IPS DF 4.7 (cell line): ENCODE results near the gene HFM1.
"Not testable (repeated sequence)": the region's sequence is repeated elsewhere in the genome, so short reads cannot be mapped to it uniquely, and the experiment has no call there.

Experiments used
- DNase-seq: peaks from one replicate; pipeline ENCODE4 v3.0.0-alpha.2; 2013; ENCODE audit warnings: low spot score; ENCODE audit errors: extremely low read depth

The HFM1 gene, protein sequence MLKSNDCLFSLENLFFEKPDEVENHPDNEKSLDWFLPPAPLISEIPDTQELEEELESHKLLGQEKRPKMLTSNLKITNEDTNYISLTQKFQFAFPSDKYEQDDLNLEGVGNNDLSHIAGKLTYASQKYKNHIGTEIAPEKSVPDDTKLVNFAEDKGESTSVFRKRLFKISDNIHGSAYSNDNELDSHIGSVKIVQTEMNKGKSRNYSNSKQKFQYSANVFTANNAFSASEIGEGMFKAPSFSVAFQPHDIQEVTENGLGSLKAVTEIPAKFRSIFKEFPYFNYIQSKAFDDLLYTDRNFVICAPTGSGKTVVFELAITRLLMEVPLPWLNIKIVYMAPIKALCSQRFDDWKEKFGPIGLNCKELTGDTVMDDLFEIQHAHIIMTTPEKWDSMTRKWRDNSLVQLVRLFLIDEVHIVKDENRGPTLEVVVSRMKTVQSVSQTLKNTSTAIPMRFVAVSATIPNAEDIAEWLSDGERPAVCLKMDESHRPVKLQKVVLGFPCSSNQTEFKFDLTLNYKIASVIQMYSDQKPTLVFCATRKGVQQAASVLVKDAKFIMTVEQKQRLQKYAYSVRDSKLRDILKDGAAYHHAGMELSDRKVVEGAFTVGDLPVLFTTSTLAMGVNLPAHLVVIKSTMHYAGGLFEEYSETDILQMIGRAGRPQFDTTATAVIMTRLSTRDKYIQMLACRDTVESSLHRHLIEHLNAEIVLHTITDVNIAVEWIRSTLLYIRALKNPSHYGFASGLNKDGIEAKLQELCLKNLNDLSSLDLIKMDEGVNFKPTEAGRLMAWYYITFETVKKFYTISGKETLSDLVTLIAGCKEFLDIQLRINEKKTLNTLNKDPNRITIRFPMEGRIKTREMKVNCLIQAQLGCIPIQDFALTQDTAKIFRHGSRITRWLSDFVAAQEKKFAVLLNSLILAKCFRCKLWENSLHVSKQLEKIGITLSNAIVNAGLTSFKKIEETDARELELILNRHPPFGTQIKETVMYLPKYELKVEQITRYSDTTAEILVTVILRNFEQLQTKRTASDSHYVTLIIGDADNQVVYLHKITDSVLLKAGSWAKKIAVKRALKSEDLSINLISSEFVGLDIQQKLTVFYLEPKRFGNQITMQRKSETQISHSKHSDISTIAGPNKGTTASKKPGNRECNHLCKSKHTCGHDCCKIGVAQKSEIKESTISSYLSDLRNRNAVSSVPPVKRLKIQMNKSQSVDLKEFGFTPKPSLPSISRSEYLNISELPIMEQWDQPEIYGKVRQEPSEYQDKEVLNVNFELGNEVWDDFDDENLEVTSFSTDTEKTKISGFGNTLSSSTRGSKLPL (N-terminal part only)

DNA sequence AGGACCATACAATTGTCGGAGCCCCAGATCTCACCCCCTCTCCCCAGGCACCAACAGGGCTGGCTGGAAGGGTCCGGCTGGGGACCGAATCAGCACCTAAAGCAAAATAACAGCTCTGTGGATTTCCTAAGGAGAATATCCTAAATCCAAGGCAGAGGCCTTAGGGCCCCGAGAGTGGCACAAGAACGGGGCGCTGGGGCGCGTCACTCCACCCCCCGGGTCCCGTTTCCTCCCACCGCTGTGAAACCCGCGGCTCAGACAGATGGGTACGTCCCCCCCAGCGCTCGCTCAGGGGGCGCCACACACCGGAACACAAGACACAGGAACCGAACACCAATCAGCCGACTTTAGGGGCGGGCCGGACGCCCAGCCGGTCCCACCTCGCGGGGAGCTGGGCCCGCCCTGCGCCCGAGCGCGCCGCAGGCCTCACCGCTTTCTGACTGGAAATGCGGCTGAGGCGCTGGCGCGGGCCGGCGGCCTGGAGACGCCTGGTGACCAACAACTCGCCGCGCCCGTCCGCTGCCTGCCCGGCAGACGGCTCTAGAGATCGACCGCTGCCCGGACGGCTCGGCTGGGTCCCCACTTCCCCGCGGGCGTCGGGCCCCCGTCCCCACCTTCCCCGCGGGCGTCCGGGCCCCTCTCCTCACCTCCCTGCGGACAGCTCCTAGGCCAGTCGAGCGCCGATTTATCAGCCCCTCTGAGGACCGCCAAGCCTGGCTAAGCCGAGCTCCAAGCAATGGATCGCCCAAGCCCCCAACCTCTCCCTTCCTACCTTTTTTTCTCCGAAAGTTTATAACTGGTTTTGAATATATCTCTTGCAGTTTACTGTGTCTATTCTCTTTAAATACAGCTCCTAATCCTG is at the start of gene HFM1:
HFM1 (minus strand) TSS at position 687 of the 862 bp plus-strand sequence. CDS start 3,755 bp downstream, outside the sequence.
- no peak for DNase-seq

DNA sequence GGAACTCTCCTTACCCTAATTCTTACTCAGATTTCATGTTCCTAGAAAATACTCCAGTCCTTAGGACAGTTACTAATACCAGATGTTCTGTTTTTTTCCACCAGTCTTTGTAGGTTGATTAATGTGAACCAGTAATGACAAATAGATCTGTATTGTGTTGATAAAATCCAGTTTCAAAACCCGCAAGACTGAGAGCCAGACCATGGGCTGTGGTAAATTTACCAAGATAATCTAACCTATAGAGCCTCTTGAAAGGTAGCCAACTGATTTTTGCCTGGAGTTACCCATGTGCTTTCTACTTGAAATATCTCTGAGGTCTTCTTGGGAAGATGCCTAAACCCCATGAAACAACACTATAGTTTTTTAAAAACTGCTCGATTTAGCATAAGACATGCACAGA is 49.5 kb upstream of the HFM1 start:
- DNase-seq: no peak

DNA sequence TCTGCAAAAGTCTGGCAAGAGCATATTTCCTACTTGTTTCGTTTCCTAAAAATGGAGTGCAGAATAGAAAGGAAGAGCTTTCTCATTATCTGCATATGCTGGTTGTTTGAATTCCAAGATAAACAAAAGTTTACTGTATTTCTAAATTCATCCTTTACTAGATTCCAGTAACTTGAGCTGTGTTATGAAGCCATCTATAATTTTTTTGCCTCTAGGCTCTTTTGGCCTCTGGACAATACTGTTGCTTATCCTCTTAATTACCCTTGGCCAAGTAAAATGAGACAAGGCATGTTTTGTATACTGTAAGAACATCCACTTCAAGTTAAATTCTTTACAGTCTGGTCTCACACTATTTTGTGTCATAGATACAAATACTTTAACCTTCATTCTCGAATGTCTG is 45.6 kb upstream of the HFM1 start:
- no peak for DNase-seq

DNA sequence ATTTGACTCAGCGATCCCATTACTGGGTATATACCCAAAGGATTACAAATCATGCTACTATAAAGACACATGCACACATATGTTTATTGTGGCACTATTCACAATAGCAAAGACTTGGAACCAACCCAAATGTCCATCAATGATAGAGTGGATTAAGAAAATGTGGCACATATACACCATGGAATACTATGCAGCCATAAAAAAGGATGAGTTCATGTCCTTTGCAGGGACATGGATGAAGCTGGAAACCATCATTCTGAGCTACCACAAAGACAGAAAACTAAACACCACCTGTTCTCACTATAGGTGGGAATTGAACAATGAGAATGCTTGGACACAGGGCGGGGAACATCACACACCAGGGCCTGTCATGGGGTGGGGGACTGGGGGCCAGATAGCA is 43.1 kb upstream of the HFM1 start:
- not testable (repeated sequence) for DNase-seq

DNA sequence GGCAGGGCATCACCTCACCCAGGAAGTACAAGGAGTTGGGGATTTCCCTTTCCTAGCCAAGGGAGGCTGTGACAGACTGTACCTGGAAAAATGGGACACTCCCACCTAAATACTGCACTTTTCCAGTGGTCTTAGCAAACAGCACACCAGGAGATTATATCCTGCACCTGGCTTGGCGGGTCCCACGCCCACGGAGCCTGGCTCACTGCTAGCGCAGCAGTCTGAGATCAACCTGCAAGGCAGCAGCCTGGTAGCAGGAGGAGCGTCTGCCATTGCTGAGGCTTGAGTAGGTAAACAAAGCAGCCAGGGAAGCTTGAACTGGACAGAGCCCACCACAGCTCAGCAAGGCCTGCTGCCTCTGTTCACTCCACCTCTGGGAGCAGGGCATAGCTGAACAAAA is 37.3 kb upstream of the HFM1 start:
- DNase-seq: not testable (repeated sequence)

DNA sequence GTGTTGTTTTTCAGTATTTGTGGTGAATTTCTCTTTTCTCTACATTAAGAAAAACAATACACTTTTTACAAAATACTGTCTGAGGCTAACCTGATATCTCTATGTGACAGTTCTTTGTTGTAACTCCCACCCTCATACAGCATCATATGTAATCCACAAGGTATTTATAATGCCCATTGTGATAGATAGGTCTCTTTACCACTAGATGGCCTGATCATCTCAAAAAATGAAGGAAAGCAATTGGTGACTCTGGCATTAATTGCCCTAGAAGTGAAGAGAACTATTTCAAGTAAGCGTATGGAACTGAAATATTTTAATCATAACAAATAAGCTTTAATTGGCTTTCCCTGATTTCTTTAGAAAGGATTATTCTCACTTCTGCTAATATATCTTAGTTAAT is 36.2 kb upstream of the HFM1 start:
- no peak for DNase-seq

DNA sequence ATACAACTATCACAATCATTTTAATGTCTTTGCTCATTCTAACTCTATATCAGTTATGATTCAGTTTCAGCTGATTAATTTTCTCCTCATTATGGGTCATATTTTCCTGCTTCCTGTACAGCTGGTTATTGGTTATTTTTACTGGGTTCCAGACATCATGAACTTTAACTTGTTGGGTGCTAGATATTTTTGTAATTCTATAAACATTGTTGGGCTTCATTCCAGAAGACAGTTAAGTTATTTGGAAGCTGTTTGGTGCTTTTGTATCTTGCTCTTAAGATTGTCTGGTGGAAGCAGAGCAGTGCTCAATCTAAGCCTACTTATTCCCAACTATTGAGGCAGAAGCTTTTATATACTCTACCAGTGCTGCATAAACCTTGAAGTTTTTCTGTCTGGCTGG is 34.4 kb upstream of the HFM1 start:
- DNase-seq: no peak

DNA sequence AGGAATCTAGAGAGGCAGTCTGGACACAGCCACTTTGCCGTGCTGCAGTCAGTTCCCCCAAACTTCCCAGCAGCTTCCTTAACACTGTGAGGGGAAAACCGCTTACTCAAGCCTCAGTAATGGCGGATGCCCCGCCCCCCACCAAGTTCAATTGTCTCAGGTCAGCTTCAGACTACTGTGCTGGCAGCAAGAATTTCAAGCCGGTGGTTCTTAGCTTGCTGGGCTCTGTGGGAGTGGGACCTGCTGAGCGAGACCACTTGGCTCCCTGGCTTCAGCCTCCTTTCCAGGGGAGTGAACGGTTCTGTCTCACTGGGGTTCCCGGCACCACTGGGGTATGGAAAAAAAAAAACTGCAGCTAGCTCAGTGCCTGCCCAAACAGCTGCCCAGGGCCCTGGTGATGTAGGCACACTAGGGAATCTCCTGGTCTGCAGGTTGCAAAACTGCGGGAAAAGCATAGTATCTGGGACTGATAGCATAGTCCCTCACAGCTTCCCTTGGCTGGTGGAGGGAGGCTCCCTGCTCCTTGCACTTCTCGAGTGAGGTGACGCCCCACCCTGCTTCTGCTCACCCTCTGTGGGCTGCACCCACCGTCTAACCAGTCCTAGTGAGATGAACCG is 23.7 kb upstream of the HFM1 start:
- DNase-seq: no peak

DNA sequence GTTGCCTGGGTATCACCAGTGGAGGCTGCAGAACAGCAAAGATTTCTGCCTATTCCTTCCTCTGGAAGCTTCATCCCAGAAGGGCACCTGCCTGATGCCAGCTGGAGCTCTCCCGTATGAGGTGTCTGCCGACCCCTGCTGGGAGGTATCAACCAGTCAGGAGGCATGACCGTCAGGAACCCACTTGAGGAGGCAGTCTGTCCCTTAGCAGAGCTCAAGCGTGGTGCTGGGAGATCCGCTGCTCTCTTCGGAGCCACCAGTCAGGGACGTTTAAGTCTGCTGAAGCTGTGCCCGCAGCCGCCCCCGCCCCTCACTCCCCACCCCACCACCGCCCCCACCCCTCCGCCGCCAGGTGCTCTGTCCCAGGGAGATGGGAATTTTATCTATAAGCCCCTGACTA is 23.1 kb upstream of the HFM1 start:
- DNase-seq: no peak

DNA sequence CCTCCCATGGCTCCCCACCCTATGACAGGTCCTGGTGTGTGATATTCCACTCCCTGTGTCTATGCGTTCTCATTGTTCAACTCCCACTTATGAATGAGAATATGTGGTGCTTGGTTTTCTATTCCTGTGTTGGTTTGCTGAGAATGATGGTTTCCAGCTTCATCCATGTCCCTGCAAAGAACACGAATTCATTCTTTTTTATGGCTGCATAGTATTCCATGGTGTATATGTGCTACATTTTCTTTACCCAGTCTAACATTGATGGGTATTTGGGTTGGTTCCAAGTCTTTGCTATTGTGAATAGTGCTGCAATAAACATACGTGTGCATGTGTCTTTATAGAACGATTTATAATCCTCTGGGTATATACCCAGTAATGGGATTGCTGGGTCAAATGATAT is 17.9 kb upstream of the HFM1 start:
- not testable (repeated sequence) for DNase-seq

DNA sequence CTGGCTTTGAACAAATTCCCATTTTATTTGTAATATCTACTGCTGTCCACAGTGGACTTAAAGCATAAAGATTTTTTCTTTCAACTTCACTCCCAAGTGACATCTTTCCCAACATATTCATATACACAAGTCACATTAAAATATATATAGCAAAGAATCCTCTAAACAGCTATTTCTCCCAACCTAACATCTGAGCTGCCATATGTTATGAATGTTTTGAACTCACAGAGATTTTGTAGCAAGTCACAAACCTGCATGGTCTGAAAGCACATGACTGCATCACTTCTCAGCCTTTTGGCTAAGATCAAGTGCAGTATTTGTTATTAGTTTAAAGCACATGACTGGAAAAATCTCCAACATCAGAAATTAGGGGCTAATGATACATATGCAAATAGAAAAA is 7.7 kb upstream of the HFM1 start:
- no peak for DNase-seq

DNA sequence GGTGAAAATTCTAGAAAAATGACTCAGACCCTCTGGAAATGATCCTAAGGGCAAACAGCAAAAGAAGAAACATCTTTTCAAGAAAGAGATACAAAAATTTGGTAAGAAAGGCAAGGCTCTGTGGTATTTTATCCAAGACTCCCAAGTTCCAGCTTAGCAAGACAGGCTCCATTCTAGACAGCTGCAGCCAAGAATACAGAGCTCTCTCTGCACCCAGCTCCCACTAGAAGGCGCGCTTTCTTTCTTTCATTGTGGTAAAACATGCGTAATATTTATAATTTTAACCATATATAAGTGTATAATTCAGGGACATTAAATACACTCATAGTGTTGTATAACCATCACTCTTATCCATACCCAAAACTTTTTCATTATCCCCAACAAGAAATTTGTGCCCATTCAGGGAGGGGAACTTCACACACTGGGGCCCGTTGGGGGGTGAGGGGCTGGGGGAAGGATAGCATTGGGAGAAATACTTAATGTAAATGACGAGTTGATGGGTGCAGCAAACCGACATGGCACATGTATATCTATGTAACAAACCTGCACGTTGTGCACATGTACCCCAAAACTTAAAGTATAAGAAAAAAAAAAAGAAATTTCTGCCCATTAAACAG is 2.2 kb upstream of the HFM1 start:
- DNase-seq: no peak

DNA sequence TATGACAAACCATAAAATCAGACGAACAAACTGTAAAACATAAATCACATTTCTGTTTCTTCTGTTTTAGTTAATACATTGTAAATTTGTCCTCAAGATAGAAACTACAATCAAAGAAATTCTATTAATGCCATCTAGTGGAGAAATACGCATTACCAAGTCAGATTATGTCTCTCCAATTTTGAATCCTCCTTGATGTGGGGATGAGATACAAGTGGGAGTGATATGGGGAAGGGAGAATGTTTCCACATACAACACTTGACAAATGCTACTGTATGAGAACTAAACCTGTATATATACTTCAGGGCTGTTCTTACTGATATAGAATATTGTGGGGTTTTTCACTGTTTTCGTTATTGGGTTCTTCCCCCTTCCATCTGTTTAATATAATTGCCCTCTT is 2.6 kb downstream of the HFM1 start:
- DNase-seq: no peak

DNA sequence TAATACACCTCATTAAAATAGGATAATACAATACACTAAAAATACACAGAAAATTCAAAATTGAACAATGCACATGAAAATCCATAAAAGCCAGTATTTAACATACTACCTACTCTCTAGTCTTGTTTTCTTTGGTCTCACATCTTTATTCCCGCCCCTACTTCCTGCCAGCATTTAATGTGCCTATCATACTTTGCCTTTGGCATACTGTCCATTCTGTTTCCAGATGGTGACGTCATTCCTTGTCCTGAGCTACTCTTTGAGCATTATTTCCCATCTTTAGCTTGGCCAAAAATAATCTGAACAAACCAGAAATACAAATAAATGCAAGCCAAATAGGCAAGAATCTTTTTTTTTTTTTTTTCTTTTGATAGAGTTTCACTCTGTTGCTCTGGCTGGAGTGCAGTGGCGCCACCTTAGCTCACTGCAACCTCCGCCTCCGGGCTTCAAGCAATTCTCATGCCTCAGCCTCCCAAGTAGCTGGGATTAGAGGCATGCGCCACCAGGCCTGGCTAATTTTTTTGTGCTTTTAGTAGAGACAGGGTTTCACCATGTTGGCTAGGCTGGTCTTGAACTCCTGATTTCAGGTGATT is 4.4 kb downstream of the HFM1 start:
- DNase-seq: no peak

DNA sequence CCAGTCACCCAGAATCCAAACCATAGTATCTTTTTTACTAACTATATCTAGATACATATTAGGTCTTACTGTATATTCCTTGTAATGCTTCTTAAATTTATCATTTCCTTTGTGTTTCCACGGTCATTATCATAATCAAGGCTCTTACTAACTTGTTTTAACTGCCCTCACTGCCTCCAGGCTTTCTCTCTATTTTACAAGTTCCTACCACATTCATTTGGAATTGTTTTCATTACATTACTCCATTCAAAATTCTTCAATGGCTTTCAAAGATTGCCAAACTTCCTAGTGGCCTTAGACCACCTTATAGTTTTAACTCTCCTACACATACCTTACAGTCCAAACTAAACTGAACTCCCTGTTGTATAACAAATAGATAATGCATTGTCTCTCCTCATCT is 6.3 kb downstream of the HFM1 start:
- no peak for DNase-seq

DNA sequence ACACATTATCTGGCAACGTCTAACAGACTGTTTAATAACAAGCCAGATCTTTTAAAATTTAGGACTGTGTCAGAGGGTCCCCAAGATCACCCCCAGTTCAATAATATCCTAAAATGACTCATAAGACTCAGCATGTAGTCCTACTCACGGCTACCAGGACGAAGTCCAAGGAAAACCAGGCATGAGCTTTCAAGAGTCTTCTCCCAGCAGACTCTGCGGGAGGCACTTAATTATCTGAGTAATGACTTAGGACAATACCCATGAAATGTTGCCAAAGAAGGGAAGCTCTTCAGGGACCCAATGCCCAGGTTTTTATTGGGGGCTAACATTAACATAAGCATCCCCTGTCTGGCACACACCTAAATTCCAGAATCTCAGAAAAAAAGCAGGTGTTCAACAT is 7.0 kb downstream of the HFM1 start:
- DNase-seq: no peak

DNA sequence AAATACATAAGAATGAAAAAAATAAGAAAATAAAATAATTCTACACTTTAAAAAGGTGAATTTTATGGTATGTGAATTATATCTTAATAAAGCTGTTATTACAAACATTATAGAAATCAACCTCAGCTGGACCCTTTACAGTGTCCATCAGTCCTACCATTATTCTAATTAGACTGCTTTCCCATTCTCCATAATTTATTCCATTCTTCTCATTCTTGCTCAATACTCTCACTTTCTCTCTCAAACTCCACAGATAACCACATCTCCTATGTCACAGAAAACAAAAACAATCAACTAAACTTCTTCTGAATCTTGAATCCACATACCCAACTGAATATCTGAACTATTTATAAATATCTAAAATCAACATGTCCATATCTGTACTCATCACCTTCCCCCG is 11.6 kb downstream of the HFM1 start:
- DNase-seq: no peak

DNA sequence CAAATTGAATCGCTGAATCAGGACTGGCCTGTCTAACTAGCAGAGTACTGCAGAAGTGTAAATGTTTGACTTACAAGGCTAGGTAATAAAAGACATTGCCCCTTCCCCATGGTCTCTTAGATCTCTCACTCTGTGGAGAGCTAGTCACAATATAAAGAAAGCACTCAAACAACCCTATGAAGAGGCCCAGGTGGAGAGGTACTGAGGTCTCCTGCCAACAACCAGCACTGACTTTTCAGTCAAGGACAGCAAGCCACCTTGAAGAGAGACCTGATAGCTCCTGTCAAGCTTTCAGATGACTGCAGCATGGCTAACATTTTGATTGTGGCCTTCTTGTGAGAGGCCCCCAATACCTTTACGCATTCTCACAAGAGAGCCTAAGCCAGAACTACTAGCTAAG is 18.5 kb downstream of the HFM1 start:
- DNase-seq: no peak

DNA sequence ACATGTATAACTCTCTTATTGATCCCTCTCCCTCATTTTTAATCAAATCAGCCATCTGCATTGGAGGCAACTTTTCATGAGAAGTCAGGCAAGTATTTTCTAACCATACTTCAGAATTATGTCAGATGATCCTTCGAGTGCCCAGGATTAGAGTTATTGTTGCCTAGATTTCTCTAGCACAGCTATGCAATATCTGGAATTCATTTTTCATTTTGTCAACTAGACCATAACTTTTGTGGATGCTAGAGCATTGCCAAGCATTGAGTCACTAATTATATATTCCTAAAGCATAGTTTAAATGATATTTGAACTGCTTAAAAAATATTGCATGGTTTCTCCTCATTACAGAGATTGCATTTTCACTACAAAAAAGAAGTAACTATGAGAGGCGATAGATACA is 21.2 kb downstream of the HFM1 start:
- no peak for DNase-seq
